ENCODE measurements around the gene HEPN1. TPM values are rescaled to one million over a fixed set of nuclear protein-coding genes. Genes with fewer than 3 reads are reported as not detected.
A peak's percentile ranks its signal among the peaks of the same experiment; 100 is the strongest.

The HEPN1 gene
- total and polyA plus RNA-seq, 2 of the 8 experiments (the other 6 are each of a cell fraction or from before 2014, with no cell fraction given): not detected

GRCh38 chr11:124886978-124887666 lies 31.9 kb upstream of the HEPN1 start:
- H3K36me3 ChIP-seq (ENCODE audit: control insufficient read depth in 2 of 4, insufficient read depth in 4 of 4, low read length in 3 of 4): no peaks in the 10 kb centered on the region
- DNase-seq (ENCODE audit: low read depth in 1 of 2, low spot score in 2 of 2) (peak in 1 of 2 experiments; percentile 32), FAIRE-seq (no peak)
- H3K56ac ChIP-seq (replicated peaks; ENCODE audit: insufficient read length, low read depth, low read length): no peak overlapping the region
- no peak overlapping the region for H2AK5ac ChIP-seq (ENCODE audit: low read depth, low read length)
- peaks cover 0 to 2% (median 0%) of the 10 kb centered on the region in 4 experiments; a peak in 2 of 7 replicates for H3K4me1 ChIP-seq (replicated peaks in 1 of 4; ENCODE audit: control insufficient read depth in 3 of 4, insufficient read depth in 4 of 4, low read length in 3 of 4)
- no peak overlapping the region for H2BK20ac ChIP-seq (ENCODE audit: low read length)
- H3K4me2 ChIP-seq (ENCODE audit: insufficient read depth in 1 of 2, low read depth in 2 of 2, low read length in 2 of 2): no peak overlapping the region
- peak overlapping the region; percentile 40 for H4K8ac ChIP-seq (ENCODE audit: extremely low read depth, insufficient read depth, low read length)
- H3K14ac ChIP-seq (ENCODE audit: insufficient read length): no peak overlapping the region
- no peak overlapping the region for H3K4ac ChIP-seq (replicated peaks; ENCODE audit: insufficient read length, low read depth, low read length)
- H3K23me2 ChIP-seq (ENCODE audit: low read depth, low read length): no peaks in the 10 kb centered on the region
- no peak overlapping the region for H3K9ac ChIP-seq (replicated peaks in 1 of 4; ENCODE audit: extremely low read depth in 1 of 4, low read depth in 3 of 4, low read length in 3 of 4)
- H3K27me3 ChIP-seq (replicated peaks in 1 of 4; ENCODE audit: control insufficient read depth in 3 of 4, extremely low read depth in 1 of 4, insufficient read depth in 3 of 4, low read length in 3 of 4): peaks cover 0 to 3% (median under 1%) of the 10 kb centered on the region in 4 experiments; a peak in 2 of 7 replicates
- no peaks in the 10 kb centered on the region for H3K79me2 ChIP-seq (ENCODE audit: control insufficient read depth in 1 of 2, insufficient read depth in 2 of 2, low read length in 2 of 2)
- no peak overlapping the region for H3K4me3 ChIP-seq (ENCODE audit: extremely low read depth in 1 of 4, insufficient read depth in 2 of 4, low read depth in 3 of 4, low read length in 4 of 4)
- CTCF ChIA-PET (ENCODE audit: partially characterized antibody): interaction anchor here (0.8 to 3.5 kb wide), 10 partner anchors 9 to 200 kb away, joined by 3 to 13 read pairs (median 4); partner anchors contain the start of gene ROBO4
- POLR2A ChIA-PET (ENCODE audit: partially characterized antibody): interaction anchor here (0.9 to 2.0 kb wide), 5 partner anchors 8 to 25 kb away, joined by 3 to 7 read pairs (median 3); no protein-coding TSS in a partner anchor
- no peaks in the 10 kb centered on the region for H3K9me3 ChIP-seq (ENCODE audit: insufficient read depth in 2 of 2, low read depth in 1 of 2, low read length in 1 of 2)
- no peaks in the 10 kb centered on the region for H4K20me1 ChIP-seq (replicated peaks in 1 of 2; ENCODE audit: control insufficient read depth in 1 of 2, insufficient read depth in 2 of 2, low read length in 2 of 2)
- H3K79me1 ChIP-seq (ENCODE audit: low read depth, low read length): no peaks in the 10 kb centered on the region
- no peak overlapping the region for H2BK15ac ChIP-seq (ENCODE audit: low read length)
- no peak overlapping the region for H2AFZ ChIP-seq (ENCODE audit: low read length)
- no peak overlapping the region for H3K18ac ChIP-seq (ENCODE audit: extremely low read depth, low read length)
- H4K5ac ChIP-seq (ENCODE audit: insufficient read length, low read depth, low read length): no peak overlapping the region
- H3K27ac ChIP-seq (ENCODE audit: low read depth, low read length): no peak overlapping the region
- H4K91ac ChIP-seq (replicated peaks; ENCODE audit: insufficient read length, low read length): no peak overlapping the region
- no peak overlapping the region for H2BK5ac ChIP-seq (ENCODE audit: low read depth, low read length)
- no peak overlapping the region for H3K23ac ChIP-seq (ENCODE audit: insufficient read length)
- no peak overlapping the region for H2BK120ac ChIP-seq (replicated peaks; ENCODE audit: low read depth, low read length)
- WGBS, 2 experiments (ENCODE audit: extremely low coverage in 1 of 2, insufficient coverage in 1 of 2, insufficient read length in 1 of 2, insufficient replicate concordance in 2 of 2, low coverage in 1 of 2, low lambda C conversion rate in 2 of 2, missing lambda C conversion rate in 1 of 2): 79% methylated on average over 8 of the region's 12 CpGs; no CpG with 5 or more reads in 1 of the 2 experiments
- H2BK12ac ChIP-seq (ENCODE audit: low read depth, low read length): no peak overlapping the region
- TF ChIP-seq CTBP2 (IDR thresholded peaks at IDR 0.05; ENCODE audit: borderline replicate concordance, insufficient read depth, insufficient read length, low read length): no peak
- no peak for TF ChIP-seq JUND (IDR thresholded peaks at IDR 0.05; ENCODE audit: low read length)
- no peak for TF ChIP-seq CREB1 (IDR thresholded peaks at IDR 0.05)
- TF ChIP-seq E2F6 (IDR thresholded peaks at IDR 0.05): no peak
- TF ChIP-seq KDM4A (IDR thresholded peaks at IDR 0.05; ENCODE audit: low read depth, low read length, severe bottlenecking): no peak
- no peak for TF ChIP-seq NRF1 (IDR thresholded peaks at IDR 0.05; ENCODE audit: low read depth, low read length)
- no peak for TF ChIP-seq NANOG (IDR thresholded peaks at IDR 0.05; ENCODE audit: insufficient read depth, low read depth, low read length, poor library complexity, severe bottlenecking)
- no peak for TF ChIP-seq SRF (IDR thresholded peaks at IDR 0.05; ENCODE audit: low read depth, low read length)
- no peak for TF ChIP-seq RNF2 (IDR thresholded peaks at IDR 0.05; ENCODE audit: borderline replicate concordance, low read depth, low read length, missing control alignments, poor library complexity, severe bottlenecking)
- no peak for TF ChIP-seq PHF8 (conservative IDR thresholded peaks at IDR 0.05; ENCODE audit: low read depth, low read length)
- TF ChIP-seq TBP (IDR thresholded peaks at IDR 0.05; ENCODE audit: low read depth, low read length): no peak
